Stimulated activated CD4-positive, alpha-beta T cell treated with anti-CD3 and anti-CD28 coated beads, Interleukin-1b, Interleukin-23, amount 100 ng/mL, for 24 hours (primary cell): ENCODE data around the gene IFIT3.
"Not testable (repeated sequence)": the region's sequence is repeated elsewhere in the genome, so short reads cannot be mapped to it uniquely, and the experiment has no call there.

Experiments
- DNase-seq, 4 experiments: peaks; one replicate each; pipeline ENCODE4 v3.0.0-alpha.2; 2020; ENCODE audit warnings: low read depth in 4 of 4, low spot score in 1 of 4

IFIT3 gene

GRCh38 chr10:89332123-89332633 lies 4.4 kb downstream of the IFIT3 start:
- DNase-seq = no peak

DNA sequence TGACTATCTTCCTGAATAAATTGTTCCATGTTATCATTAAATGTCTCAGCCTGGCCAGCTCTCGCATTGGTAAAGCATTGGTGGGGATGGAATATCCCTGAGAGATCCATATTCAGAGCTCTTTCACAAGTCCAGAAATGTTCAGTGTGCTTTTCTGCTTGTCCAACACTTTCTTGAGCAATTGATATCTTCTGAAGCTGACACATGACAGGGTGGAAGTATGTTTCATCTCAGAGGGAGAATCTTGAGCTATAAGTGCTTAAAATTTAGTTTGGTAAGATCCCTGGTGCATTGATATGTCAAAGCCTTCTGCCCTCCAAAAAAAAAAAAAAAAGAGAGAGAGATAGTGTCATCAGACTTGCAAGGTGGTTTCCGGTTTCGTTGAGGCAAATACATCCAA lies 7.4 kb downstream of the IFIT3 start:
- no peak for DNase-seq

DNA sequence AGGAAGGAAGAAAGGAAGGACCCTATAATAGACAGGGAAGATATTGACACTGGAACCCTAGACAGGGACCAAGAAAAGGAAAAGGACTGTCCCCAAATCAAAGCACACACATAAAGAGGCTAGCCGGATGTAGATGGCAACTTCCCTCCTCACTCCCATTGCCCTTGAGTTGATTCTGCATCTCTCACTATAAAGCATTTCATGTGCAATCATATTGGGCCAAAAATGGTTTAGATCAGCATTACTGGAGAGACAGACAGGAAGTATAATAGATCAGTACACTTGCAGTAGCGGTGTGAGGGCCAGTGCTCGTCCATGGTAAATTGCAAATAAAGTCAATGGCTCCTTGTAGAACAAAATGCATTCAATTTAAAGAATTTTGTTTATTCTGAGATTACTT lies 8.4 kb downstream of the IFIT3 start:
- no peak for DNase-seq

DNA sequence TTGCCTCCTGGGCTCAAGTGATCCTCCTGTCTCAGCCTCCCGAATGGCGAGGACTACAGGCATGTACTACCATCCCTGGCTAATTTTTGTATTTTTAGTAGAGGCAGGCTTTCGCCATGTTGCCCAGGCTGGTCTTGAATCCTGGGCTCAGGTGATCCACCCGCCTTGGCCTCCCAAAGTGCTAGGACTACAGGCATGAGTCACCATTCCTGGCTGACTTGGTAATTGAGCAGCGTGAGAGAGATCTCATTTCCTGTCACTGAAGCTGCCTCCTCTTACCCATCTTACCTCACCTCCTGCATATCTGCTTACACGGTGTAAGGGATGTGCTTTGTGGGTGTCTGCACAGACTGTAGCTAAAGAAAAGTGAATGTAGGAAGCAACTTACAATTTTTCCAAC lies 9.7 kb downstream of the IFIT3 start:
- peak in 1 of 4 experiments; percentile 13 for DNase-seq

DNA sequence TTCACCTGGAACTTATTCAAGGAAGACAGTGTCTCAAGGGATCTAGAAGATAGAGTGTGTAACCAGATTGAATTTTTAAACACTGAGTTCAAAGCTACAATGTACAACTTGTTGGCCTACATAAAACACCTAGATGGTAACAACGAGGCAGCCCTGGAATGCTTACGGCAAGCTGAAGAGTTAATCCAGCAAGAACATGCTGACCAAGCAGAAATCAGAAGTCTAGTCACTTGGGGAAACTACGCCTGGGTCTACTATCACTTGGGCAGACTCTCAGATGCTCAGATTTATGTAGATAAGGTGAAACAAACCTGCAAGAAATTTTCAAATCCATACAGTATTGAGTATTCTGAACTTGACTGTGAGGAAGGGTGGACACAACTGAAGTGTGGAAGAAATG lies 10.9 kb downstream of the IFIT3 start:
- no peak for DNase-seq

- DNase-seq = no peak
Measured at GRCh38 chr10:89339875-89340274, 12.1 kb downstream of the IFIT3 start.

- no peak for DNase-seq
Measured at GRCh38 chr10:89341649-89342048, 13.9 kb downstream of the IFIT3 start.

DNA sequence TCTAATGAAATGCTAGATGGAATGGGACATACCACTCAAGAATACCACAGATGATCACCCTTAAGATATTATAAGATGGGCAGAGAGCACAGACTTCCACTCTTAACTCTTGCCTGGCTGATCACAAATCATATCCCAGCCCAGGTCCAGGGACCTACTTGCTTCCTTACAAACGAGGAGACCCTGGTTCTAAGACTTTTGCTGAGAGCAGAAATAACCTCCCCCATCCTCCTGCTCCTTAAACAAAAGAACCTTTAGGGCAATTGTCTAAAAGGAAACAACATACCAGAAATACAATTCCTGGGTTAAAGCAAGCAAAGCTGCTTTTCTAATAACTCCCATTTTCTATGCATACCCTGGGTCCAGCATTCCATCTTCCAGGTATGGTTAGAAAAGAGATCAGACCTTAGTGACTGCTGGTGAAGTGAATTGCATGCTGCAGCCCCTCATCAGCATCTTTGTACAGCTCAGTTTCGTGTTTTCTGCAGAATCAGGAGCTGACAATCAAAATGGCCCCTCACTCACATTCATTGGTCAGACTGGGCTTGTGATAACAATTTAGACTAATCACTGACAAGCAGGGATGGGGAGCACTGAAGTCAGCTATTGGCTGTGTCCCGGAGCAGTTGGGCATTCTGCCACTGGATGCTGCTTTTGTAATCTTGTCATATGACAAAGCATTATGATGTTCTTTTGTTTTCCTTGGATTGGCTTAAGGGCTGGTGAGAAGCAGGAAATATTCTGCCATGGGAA lies 14.6 kb downstream of the IFIT3 start:
- no peak for DNase-seq

GRCh38 chr10:89343089-89343767 lies 15.4 kb downstream of the IFIT3 start:
- no peak for DNase-seq

- DNase-seq = no peak
Measured at GRCh38 chr10:89344156-89344555, 16.4 kb downstream of the IFIT3 start.

DNA sequence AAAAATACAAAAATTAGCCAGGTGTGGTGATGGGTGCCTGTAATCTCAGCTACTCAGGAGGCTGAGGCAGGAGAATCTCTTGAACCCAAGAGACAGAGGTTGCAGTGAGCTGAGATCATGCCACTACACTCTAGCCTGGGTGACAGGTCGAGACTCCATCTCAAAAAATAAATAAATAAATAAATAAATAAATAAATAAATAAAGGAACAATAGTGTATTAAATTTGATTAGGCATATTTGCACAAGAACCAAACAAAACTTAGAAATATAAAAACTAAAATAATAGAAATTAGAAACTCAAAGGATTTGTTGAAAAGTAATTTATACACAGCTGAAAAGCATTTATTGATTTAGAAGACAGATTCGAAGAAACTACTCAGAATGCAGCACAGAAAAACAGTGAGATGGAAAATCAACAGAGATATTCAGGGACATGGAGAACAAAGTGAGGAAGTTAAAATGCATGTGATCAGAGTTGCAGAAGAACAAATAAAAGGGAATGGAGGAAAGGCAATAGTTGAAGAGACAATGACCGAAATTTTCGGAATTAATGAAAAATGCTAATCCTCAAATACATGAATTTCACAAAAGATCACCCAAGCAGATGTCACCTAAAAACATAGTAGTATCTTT lies 17.7 kb downstream of the IFIT3 start:
- no peak for DNase-seq

- DNase-seq = no peak
Measured at GRCh38 chr10:89346405-89347254, 18.8 kb downstream of the IFIT3 start.

- no peak for DNase-seq
Measured at GRCh38 chr10:89347701-89348457, 20.1 kb downstream of the IFIT3 start.

GRCh38 chr10:89348481-89348880 lies 20.7 kb downstream of the IFIT3 start:
- DNase-seq = no peak

GRCh38 chr10:89348975-89349374 lies 21.2 kb downstream of the IFIT3 start:
- DNase-seq = no peak

DNA sequence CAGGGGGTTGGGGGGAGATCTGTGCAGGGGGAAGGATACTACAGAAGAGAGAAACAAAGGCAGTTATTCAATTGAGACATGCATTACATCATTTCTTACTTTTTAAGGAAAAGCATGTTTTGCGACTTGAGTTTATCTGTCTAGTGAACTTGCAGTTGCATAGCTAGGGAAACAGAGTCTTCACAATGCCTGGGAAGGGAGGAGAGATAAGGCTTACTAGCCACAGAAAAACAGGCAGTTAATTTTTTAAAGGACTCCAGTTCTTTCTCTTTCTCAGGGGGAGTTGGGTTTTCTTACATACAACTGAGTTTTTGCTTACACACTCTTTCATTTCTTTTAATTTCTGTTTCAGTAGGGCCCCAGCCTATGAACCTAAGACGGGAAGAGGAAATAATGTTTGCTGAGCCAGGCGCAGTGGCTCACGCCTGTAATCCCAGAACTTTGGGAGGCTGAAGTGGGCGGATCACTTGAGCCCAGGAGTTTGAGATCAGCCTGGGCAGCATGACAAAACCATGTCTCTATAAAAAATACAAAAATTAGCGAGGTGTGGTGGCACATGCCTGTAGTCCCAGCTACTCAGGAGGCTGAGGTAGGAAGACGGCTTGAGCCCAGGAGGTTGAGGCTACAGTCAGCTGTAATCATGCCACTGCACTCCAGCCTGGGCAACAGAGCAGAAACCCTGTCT lies 23.0 kb downstream of the IFIT3 start:
- DNase-seq = not testable (repeated sequence)

GRCh38 chr10:89351412-89351779 lies 23.6 kb downstream of the IFIT3 start:
- DNase-seq = no peak

DNA sequence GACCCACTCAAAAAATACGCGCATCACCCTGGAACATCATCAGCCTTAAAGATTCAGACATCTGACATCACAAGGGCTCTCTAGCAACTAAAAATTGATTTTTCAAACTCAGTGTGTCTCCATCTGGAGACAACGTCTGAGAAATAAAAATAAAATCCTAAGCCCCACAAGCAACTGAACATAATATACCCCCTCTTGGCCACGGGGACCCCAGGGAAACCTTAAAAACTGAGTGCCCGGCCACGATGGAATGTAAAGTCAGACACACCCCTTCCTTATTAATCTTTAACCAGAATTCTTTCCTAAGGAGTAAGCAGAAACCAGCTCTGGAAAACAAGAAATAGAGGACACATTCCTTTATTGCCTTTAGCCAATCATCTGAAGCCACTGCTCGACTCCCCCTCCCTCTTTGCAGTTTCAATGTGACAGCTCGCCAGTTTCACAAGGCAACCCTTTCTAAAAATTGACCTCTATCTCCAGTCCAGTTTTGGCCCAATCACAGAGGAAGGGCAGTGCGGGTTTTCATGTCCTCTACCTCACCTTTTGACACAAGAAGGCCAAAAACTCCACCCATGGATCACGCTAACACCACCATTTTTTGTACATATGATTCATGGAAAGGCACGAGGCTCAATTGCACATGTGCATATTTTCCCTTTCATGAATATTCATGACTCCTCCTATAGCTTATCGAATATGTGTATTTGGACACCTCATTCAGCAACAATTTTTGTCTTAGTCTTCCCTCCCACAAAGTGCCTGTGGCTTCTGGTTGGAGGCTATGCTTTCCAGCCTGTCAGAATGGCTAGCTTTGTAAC lies 24.2 kb downstream of the IFIT3 start:
- DNase-seq = no peak

DNA sequence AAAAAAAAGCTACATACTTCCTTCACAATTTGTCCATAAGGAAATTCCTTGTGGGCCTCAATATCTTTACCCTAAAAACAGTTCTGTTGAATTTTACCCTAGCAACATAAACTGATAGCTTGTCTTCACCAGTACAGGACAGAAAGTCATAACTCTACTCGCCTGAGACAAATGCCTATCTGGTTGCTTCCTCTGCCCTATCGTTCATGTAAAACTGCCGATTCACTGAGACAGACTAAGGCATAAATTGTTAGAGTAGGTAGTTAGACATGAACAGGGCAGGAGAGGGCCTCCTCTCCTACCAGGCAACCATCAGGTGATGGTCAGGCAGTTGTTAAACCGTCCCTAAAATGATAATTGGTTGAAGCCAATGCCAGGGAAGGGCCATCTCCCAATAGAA lies 25.0 kb downstream of the IFIT3 start:
- no peak for DNase-seq
